ENCODE measurements around the gene RBM41. TPM values are rescaled to one million over a fixed set of nuclear protein-coding genes. Genes with fewer than 3 reads are reported as not detected.
"Not testable (repeated sequence)": the region's sequence is repeated elsewhere in the genome, so short reads cannot be mapped to it uniquely, and the experiment has no call there.

Gene RBM41
- 7.6 and 8.3 TPM in 2 replicates for total RNA-seq (2014; rRNA removed; shearing (Covaris generic))
- 6.4 and 9.0 TPM in 2 replicates for polyA plus RNA-seq (2015; cell fraction: cytosol; rRNA removed)
- 14.9 and 16.5 TPM in 2 replicates for polyA plus RNA-seq (2015; cell fraction: nucleus; rRNA removed)

GRCh38 chrX:107118322-107119147, at the start of gene RBM41:
TSS of gene RBM41 (minus strand) at chrX:107118822. CDS start at chrX:107118773, 49 bp downstream.
- peak; percentile 77 for DNase-seq (ENCODE audit: low read depth, low spot score)
- in situ Hi-C loops (cut with HindIII; ENCODE audit: low pct_unique_long_range_greater_than_20kb, low sequenced_read_pairs): no loop called here

- no peak for DNase-seq (ENCODE audit: low read depth, low spot score)
- in situ Hi-C loops (cut with HindIII; ENCODE audit: low pct_unique_long_range_greater_than_20kb, low sequenced_read_pairs): no loop called here
Observed at GRCh38 chrX:107168257-107168656, 49.6 kb upstream of the RBM41 start.

GRCh38 chrX:107167163-107167921, 48.7 kb upstream of the RBM41 start:
- in situ Hi-C loops (cut with HindIII; ENCODE audit: low pct_unique_long_range_greater_than_20kb, low sequenced_read_pairs): no loop called here
- DNase-seq (ENCODE audit: low read depth, low spot score): no peak

GRCh38 chrX:107157618-107158017, 39.0 kb upstream of the RBM41 start:
- in situ Hi-C loops (cut with HindIII; ENCODE audit: low pct_unique_long_range_greater_than_20kb, low sequenced_read_pairs); DNase-seq (ENCODE audit: low read depth, low spot score): not testable (repeated sequence)

GRCh38 chrX:107155621-107156430, 37.2 kb upstream of the RBM41 start:
- DNase-seq (ENCODE audit: low read depth, low spot score); in situ Hi-C loops (cut with HindIII; ENCODE audit: low pct_unique_long_range_greater_than_20kb, low sequenced_read_pairs): not testable (repeated sequence)

- in situ Hi-C loops (cut with HindIII; ENCODE audit: low pct_unique_long_range_greater_than_20kb, low sequenced_read_pairs): no loop called here
- DNase-seq (ENCODE audit: low read depth, low spot score): no peak
Observed at GRCh38 chrX:107154787-107155620, 36.4 kb upstream of the RBM41 start.

GRCh38 chrX:107153005-107153404, 34.4 kb upstream of the RBM41 start:
- no peak for DNase-seq (ENCODE audit: low read depth, low spot score)
- in situ Hi-C loops (cut with HindIII; ENCODE audit: low pct_unique_long_range_greater_than_20kb, low sequenced_read_pairs): no loop called here

- peak; percentile 40 for DNase-seq (ENCODE audit: low read depth, low spot score)
- in situ Hi-C loops (cut with HindIII; ENCODE audit: low pct_unique_long_range_greater_than_20kb, low sequenced_read_pairs): no loop called here
Observed at GRCh38 chrX:107146670-107147069, 28.0 kb upstream of the RBM41 start.

- no peak for DNase-seq (ENCODE audit: low read depth, low spot score)
- in situ Hi-C loops (cut with HindIII; ENCODE audit: low pct_unique_long_range_greater_than_20kb, low sequenced_read_pairs): no loop called here
Observed at GRCh38 chrX:107135965-107136307, 17.3 kb upstream of the RBM41 start.

- in situ Hi-C loops (cut with HindIII; ENCODE audit: low pct_unique_long_range_greater_than_20kb, low sequenced_read_pairs): no loop called here
- DNase-seq (ENCODE audit: low read depth, low spot score): no peak
Observed at GRCh38 chrX:107135049-107135964, 16.7 kb upstream of the RBM41 start.

- DNase-seq (ENCODE audit: low read depth, low spot score): no peak
- in situ Hi-C loops (cut with HindIII; ENCODE audit: low pct_unique_long_range_greater_than_20kb, low sequenced_read_pairs): no loop called here
Observed at GRCh38 chrX:107123750-107124149, 5.1 kb upstream of the RBM41 start.

GRCh38 chrX:107119283-107119682, 661 bp upstream of the RBM41 start:
- DNase-seq (ENCODE audit: low read depth, low spot score): no peak
- in situ Hi-C loops (cut with HindIII; ENCODE audit: low pct_unique_long_range_greater_than_20kb, low sequenced_read_pairs): no loop called here

GRCh38 chrX:107117993-107118321, 665 bp downstream of the RBM41 start:
- in situ Hi-C loops (cut with HindIII; ENCODE audit: low pct_unique_long_range_greater_than_20kb, low sequenced_read_pairs): no loop called here
- DNase-seq (ENCODE audit: low read depth, low spot score): no peak

GRCh38 chrX:107107459-107107858, 11.2 kb downstream of the RBM41 start:
- in situ Hi-C loops (cut with HindIII; ENCODE audit: low pct_unique_long_range_greater_than_20kb, low sequenced_read_pairs): no loop called here
- no peak for DNase-seq (ENCODE audit: low read depth, low spot score)

GRCh38 chrX:107102980-107103379, 15.6 kb downstream of the RBM41 start:
- peak; percentile 6 for DNase-seq (ENCODE audit: low read depth, low spot score)
- in situ Hi-C loops (cut with HindIII; ENCODE audit: low pct_unique_long_range_greater_than_20kb, low sequenced_read_pairs): no loop called here

- DNase-seq (ENCODE audit: low read depth, low spot score): no peak
- in situ Hi-C loops (cut with HindIII; ENCODE audit: low pct_unique_long_range_greater_than_20kb, low sequenced_read_pairs): no loop called here
Observed at GRCh38 chrX:107076158-107076557, 42.5 kb downstream of the RBM41 start.
